ENCODE data around the gene SLC39A7.

SLC39A7 gene, protein sequence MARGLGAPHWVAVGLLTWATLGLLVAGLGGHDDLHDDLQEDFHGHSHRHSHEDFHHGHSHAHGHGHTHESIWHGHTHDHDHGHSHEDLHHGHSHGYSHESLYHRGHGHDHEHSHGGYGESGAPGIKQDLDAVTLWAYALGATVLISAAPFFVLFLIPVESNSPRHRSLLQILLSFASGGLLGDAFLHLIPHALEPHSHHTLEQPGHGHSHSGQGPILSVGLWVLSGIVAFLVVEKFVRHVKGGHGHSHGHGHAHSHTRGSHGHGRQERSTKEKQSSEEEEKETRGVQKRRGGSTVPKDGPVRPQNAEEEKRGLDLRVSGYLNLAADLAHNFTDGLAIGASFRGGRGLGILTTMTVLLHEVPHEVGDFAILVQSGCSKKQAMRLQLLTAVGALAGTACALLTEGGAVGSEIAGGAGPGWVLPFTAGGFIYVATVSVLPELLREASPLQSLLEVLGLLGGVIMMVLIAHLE

DNA sequence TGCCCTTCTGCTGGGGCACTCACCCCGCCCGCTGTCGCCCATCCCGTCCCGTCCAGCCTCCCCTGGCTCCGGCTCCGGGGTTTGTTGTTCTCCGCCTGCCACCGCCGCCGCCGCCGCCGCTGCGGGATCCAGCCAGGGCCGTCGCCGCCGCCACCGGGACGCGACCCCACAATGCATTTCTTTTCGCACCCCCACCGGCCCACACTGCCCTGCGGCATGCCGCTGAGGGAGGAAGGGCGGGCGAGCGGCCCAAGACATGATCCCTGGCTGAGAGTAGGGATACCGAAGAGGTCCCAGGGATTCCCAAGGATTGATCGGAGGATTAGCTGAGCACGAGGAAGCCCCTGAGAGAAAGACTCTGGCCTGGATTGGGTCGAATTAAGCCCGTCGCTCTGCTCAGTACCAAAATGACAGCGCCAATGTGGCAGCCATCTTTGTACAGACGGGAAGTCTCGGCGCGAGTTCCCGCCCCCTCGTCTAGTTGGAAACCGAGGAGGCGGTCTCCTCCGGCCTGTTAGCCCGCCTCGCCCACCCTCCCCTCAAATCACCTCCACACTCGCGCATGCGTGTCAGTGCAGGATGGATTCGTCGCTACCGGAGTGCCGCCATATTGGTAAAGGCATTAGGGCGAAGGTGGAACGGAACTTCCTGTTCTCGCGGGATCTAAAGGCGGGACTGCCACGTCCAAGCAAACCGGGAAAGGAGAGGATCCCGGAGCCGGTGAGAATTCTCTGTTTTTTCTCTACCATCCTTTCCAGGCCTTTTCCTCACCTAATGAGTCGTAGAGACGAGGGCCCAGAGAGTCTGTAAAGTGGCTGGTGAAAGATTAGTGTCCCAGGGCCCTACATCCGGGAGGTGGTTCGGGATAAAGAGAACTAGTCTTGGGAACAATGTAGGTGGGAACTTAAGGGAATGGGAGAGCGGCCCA lies at the start of gene SLC39A7, which contains the start of gene RXRB:
TSS of gene SLC39A7 (plus strand) at position 649 of the 928 bp plus-strand sequence. CDS start 379 bp downstream, outside the sequence.
TSS of gene RXRB (minus strand) at position 447 of the 928 bp plus-strand sequence. CDS start at position 258, 189 bp downstream.
- peak within 1 kb of the TSS; percentile 97 for H3K4me3 ChIP-seq (ENCODE audit: low read length)
- peak within 1 kb of the TSS; percentile 100 for H3K4me2 ChIP-seq (ENCODE audit: low read length)
- no peaks in the 10 kb centered on the region; the same call in 1 of the 2 replicates for H4K20me1 ChIP-seq (ENCODE audit: insufficient read depth, low read length)
- H3K27ac ChIP-seq (ENCODE audit: low read length), result peak within 1 kb of the TSS; percentile 84
- H3K27me3 ChIP-seq (ENCODE audit: low read depth, low read length), result no peaks in the 10 kb centered on the region
- peaks cover 19% of the 10 kb centered on the region for H3K4me1 ChIP-seq (ENCODE audit: low read length)
- H3K9me3 ChIP-seq (ENCODE audit: insufficient read depth, low read length), result no peaks in the 10 kb centered on the region
- TF ChIP-seq EZH2phosphoT487 (IDR thresholded peaks at IDR 0.05; ENCODE audit: low read depth), result no peak
- peaks cover 36% of the 10 kb centered on the region for H3K79me2 ChIP-seq (ENCODE audit: low read length)
- peak within 1 kb of the TSS; percentile 76; the same call in 1 of the 2 replicates for H2AFZ ChIP-seq (ENCODE audit: low read depth, low read length)
- peaks cover 28% of the 10 kb centered on the region for H3K36me3 ChIP-seq (replicated peaks; ENCODE audit: low read depth, low read length)
- H3K9ac ChIP-seq (ENCODE audit: low read length), result peak within 1 kb of the TSS; percentile 98

DNA sequence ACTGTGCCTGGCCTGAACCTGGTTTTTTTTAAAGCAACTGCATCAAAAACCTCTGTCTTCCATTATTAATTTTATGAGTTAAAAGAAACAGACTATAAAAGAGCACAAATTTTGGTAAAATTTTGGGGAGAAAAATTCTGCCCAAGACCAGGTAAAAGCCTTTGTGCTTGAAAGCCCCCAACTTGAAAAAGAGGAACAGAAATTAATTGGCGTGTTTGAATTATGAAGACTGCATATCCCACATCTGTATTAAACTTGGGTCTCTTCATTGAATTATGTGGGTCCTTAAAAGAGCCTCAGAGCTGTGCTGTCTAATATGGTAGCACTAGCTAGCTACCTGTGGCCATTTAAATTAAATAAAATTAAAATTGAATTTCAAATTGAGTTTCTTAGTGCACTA lies 49.6 kb upstream of the SLC39A7 start:
- H3K36me3 ChIP-seq (replicated peaks; ENCODE audit: low read depth, low read length), result no peaks in the 10 kb centered on the region
- H3K4me2 ChIP-seq (ENCODE audit: low read length), result no peak overlapping the region
- no peak overlapping the region for H2AFZ ChIP-seq (ENCODE audit: low read depth, low read length)
- no peaks in the 10 kb centered on the region for H3K4me1 ChIP-seq (ENCODE audit: low read length)
- no peak overlapping the region for H3K27ac ChIP-seq (ENCODE audit: low read length)
- peaks cover 10% of the 10 kb centered on the region for H3K27me3 ChIP-seq (ENCODE audit: low read depth, low read length)
- H4K20me1 ChIP-seq (ENCODE audit: insufficient read depth, low read length), result no peaks in the 10 kb centered on the region
- TF ChIP-seq, protein P1, sequence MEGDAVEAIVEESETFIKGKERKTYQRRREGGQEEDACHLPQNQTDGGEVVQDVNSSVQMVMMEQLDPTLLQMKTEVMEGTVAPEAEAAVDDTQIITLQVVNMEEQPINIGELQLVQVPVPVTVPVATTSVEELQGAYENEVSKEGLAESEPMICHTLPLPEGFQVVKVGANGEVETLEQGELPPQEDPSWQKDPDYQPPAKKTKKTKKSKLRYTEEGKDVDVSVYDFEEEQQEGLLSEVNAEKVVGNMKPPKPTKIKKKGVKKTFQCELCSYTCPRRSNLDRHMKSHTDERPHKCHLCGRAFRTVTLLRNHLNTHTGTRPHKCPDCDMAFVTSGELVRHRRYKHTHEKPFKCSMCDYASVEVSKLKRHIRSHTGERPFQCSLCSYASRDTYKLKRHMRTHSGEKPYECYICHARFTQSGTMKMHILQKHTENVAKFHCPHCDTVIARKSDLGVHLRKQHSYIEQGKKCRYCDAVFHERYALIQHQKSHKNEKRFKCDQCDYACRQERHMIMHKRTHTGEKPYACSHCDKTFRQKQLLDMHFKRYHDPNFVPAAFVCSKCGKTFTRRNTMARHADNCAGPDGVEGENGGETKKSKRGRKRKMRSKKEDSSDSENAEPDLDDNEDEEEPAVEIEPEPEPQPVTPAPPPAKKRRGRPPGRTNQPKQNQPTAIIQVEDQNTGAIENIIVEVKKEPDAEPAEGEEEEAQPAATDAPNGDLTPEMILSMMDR (IDR thresholded peaks at IDR 0.05; ENCODE audit: low read depth, low read length), result no peak
- no peak for TF ChIP-seq EZH2phosphoT487 (IDR thresholded peaks at IDR 0.05; ENCODE audit: low read depth)
- no peaks in the 10 kb centered on the region for H3K79me2 ChIP-seq (ENCODE audit: low read length)
- H3K9ac ChIP-seq (ENCODE audit: low read length), result no peak overlapping the region
- H3K9me3 ChIP-seq (ENCODE audit: insufficient read depth, low read length), result no peaks in the 10 kb centered on the region
- no peak overlapping the region for H3K4me3 ChIP-seq (ENCODE audit: low read length)

DNA sequence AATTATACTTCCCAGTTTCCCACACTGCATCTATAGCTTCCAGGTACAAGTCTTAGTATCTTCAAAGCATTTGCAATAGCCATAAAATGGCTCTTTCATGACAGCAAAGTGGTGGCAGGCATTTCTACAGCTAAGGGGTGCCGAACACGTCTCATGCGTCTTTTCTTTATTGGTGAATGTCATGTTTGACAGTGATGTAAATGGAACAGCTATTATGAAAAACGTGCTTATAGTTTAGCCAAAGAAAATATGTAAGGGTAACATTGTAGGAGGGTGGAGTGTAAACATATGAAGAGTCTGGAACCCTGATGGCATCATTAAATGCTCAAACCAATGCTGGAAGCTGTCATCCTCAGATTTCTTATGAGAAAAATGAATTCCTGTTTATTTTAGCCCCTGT lies 46.3 kb upstream of the SLC39A7 start:
- H3K4me3 ChIP-seq (ENCODE audit: low read length), result no peak overlapping the region
- no peaks in the 10 kb centered on the region for H3K9me3 ChIP-seq (ENCODE audit: insufficient read depth, low read length)
- H3K27ac ChIP-seq (ENCODE audit: low read length), result no peak overlapping the region
- no peaks in the 10 kb centered on the region for H3K4me1 ChIP-seq (ENCODE audit: low read length)
- H3K4me2 ChIP-seq (ENCODE audit: low read length), result no peak overlapping the region
- no peaks in the 10 kb centered on the region for H4K20me1 ChIP-seq (ENCODE audit: insufficient read depth, low read length)
- H3K9ac ChIP-seq (ENCODE audit: low read length), result no peak overlapping the region
- no peaks in the 10 kb centered on the region for H3K79me2 ChIP-seq (ENCODE audit: low read length)
- no peak overlapping the region for H2AFZ ChIP-seq (ENCODE audit: low read depth, low read length)
- TF ChIP-seq EZH2phosphoT487 (IDR thresholded peaks at IDR 0.05; ENCODE audit: low read depth), result no peak
- TF ChIP-seq, protein P1 (IDR thresholded peaks at IDR 0.05; ENCODE audit: low read depth, low read length), result no peak
- H3K36me3 ChIP-seq (replicated peaks; ENCODE audit: low read depth, low read length), result no peaks in the 10 kb centered on the region
- peaks cover 4% of the 10 kb centered on the region; the same call in 1 of the 2 replicates for H3K27me3 ChIP-seq (ENCODE audit: low read depth, low read length)

DNA sequence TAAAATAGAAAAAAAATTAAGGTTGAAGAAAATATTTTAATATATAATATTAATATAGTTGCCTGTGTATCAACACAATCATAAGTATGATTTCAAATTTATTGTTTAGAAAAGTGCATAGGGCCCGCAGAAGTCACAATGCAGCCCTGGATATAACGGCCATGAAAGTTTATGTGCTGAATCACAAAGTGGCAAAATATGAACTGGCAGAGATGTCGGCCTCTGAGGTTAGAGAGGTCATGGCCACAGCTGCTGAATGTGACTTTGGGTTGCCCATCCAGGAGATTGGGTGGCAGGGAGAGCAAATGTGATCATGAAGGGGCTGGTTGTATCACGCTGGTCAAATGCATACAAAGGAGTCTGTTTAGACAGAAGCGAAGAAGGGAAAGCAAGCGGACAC lies 44.1 kb upstream of the SLC39A7 start:
- no peak overlapping the region for H3K9ac ChIP-seq (ENCODE audit: low read length)
- H2AFZ ChIP-seq (ENCODE audit: low read depth, low read length), result no peak overlapping the region
- TF ChIP-seq EZH2phosphoT487 (IDR thresholded peaks at IDR 0.05; ENCODE audit: low read depth), result no peak
- TF ChIP-seq, protein P1 (IDR thresholded peaks at IDR 0.05; ENCODE audit: low read depth, low read length), result no peak
- H3K27me3 ChIP-seq (ENCODE audit: low read depth, low read length), result no peaks in the 10 kb centered on the region
- H3K4me3 ChIP-seq (ENCODE audit: low read length), result no peak overlapping the region
- no peaks in the 10 kb centered on the region for H4K20me1 ChIP-seq (ENCODE audit: insufficient read depth, low read length)
- no peaks in the 10 kb centered on the region for H3K79me2 ChIP-seq (ENCODE audit: low read length)
- H3K4me1 ChIP-seq (ENCODE audit: low read length), result peaks cover 6% of the 10 kb centered on the region; the same call in 1 of the 2 replicates
- no peaks in the 10 kb centered on the region for H3K9me3 ChIP-seq (ENCODE audit: insufficient read depth, low read length)
- no peak overlapping the region for H3K27ac ChIP-seq (ENCODE audit: low read length)
- no peak overlapping the region for H3K4me2 ChIP-seq (ENCODE audit: low read length)
- H3K36me3 ChIP-seq (replicated peaks; ENCODE audit: low read depth, low read length), result no peaks in the 10 kb centered on the region
